ENCODE data around the gene RBM19.

- no peak for TF ChIP-seq POLR2A (IDR thresholded peaks at IDR 0.05; ENCODE audit: low read depth, low read length)
- no peak for TF ChIP-seq POLR2AphosphoS5 (IDR thresholded peaks at IDR 0.05; ENCODE audit: insufficient read depth, low read depth, low read length)
- no peak for TF ChIP-seq CTCF (IDR thresholded peaks at IDR 0.05; ENCODE audit: extremely low read depth in 1 of 2, insufficient read depth in 1 of 2, low read depth in 1 of 2, low read length in 2 of 2)
- no peak for TF ChIP-seq MYC (IDR thresholded peaks at IDR 0.05; ENCODE audit: low read depth, low read length)
Measured at GRCh38 chr12:113788020-113788856, 177.9 kb downstream of the RBM19 start.

Measured in endothelial cell of umbilical vein (primary cell).